H1 (cell line): ENCODE results near the gene COPZ1. TPM values are rescaled to one million over a fixed set of nuclear protein-coding genes. Genes with fewer than 3 reads are reported as not detected.

Source experiments
- CTCF ChIA-PET: fragments of 300-600 bp; sonication (Branson Sonifier 250); formaldehyde crosslinking; loops from one replicate; lab custom pipeline; 2021; ENCODE audit not compliant: partially characterized antibody; lab: Charles Lee
- POLR2A ChIA-PET: fragments of 300-600 bp; sonication (Branson Sonifier 250); formaldehyde crosslinking; loops from one replicate; lab custom pipeline; 2021; ENCODE audit warnings: inconsistent platforms; ENCODE audit not compliant: partially characterized antibody; lab: Charles Lee
- DNase-seq, 2 experiments: peaks; one replicate each; pipeline versions ENCODE4 v3.0.0 to v3.0.0-alpha.2; 2010 to 2022; ENCODE audit warnings: low spot score in 2 of 2, low read depth in 1 of 2, mixed read lengths in 1 of 2
- FAIRE-seq: peaks from 2 replicates; lab custom pipeline; 2011; peaks lifted over from hg19 to GRCh38; lab: Jason Lieb, UNC
- H2AFZ ChIP-seq: 2 replicates; pipeline ENCODE4 v1.8.1; 2012; ENCODE audit warnings: low read length, inconsistent platforms
- H2AK5ac ChIP-seq: 2 replicates; pipeline ENCODE4 v1.6.1; 2013; ENCODE audit warnings: low read depth, low read length
- H2BK120ac ChIP-seq: replicated peaks from 2 replicates; pipeline ENCODE3; 2013; ENCODE audit warnings: low read depth, low read length, inconsistent platforms
- H2BK12ac ChIP-seq: 2 replicates; pipeline ENCODE4 v1.6.1; 2013; ENCODE audit warnings: low read depth, low read length
- H2BK15ac ChIP-seq: 2 replicates; pipeline ENCODE4 v1.6.1; 2013; ENCODE audit warnings: low read length
- H2BK20ac ChIP-seq: 2 replicates; pipeline ENCODE4 v1.6.1; 2013; ENCODE audit warnings: low read length
- H2BK5ac ChIP-seq: 2 replicates; pipeline ENCODE4 v1.6.1; 2013; ENCODE audit warnings: low read depth, low read length
- H3K14ac ChIP-seq: 2 replicates; pipeline ENCODE4 v1.6.1; 2013; ENCODE audit warnings: inconsistent platforms; ENCODE audit not compliant: insufficient read length
- H3K18ac ChIP-seq: 2 replicates; pipeline ENCODE4 v1.6.1; 2013; ENCODE audit warnings: low read length; ENCODE audit errors: extremely low read depth
- H3K23ac ChIP-seq: 2 replicates; pipeline ENCODE4 v1.6.1; 2013; ENCODE audit warnings: inconsistent platforms; ENCODE audit not compliant: insufficient read length
- H3K23me2 ChIP-seq: 2 replicates; pipeline ENCODE4 v1.6.1; 2013; ENCODE audit warnings: low read depth, low read length
- H3K27ac ChIP-seq: 2 replicates; pipeline ENCODE4 v1.6.1; 2011; ENCODE audit warnings: low read depth, low read length, inconsistent platforms
- H3K27me3 ChIP-seq, 4 experiments: replicated peaks in 1 of 4; 1 replicate in 1 of 4; 2 replicates in 3 of 4; pipeline versions ENCODE4 v1.6.1 to v1.8.1; 2011 to 2013; ENCODE audit warnings: low read length in 3 of 4, mild to moderate bottlenecking in 3 of 4, inconsistent platforms in 2 of 4, mixed read lengths in 2 of 4, moderate library complexity in 1 of 4; ENCODE audit not compliant: control insufficient read depth in 3 of 4, insufficient read depth in 3 of 4; ENCODE audit errors: extremely low read depth in 1 of 4
- H3K36me3 ChIP-seq, 4 experiments: 2 replicates each; pipeline versions ENCODE4 v1.6.1 to v1.8.1; 2011 to 2013; ENCODE audit warnings: mild to moderate bottlenecking in 4 of 4, low read length in 3 of 4, moderate library complexity in 2 of 4, control low read depth in 1 of 4, inconsistent platforms in 1 of 4; ENCODE audit not compliant: insufficient read depth in 4 of 4, control insufficient read depth in 2 of 4
- H3K4ac ChIP-seq: replicated peaks from 2 replicates; pipeline ENCODE3; 2013; ENCODE audit warnings: low read length, low read depth, mixed read lengths, inconsistent platforms; ENCODE audit not compliant: insufficient read length
- H3K4me1 ChIP-seq, 4 experiments: replicated peaks in 1 of 4; 1 replicate in 1 of 4; 2 replicates in 3 of 4; pipeline versions ENCODE4 v1.6.1 to v1.8.1; 2011 to 2013; ENCODE audit warnings: low read length in 3 of 4, inconsistent platforms in 2 of 4, mixed read lengths in 1 of 4; ENCODE audit not compliant: insufficient read depth in 4 of 4, control insufficient read depth in 3 of 4
- H3K4me2 ChIP-seq, 2 experiments: 2 replicates each; pipeline versions ENCODE4 v1.6.1 to v1.8.1; 2011 to 2013; ENCODE audit warnings: low read depth in 2 of 2, low read length in 2 of 2, control low read depth in 1 of 2, inconsistent platforms in 1 of 2, mild to moderate bottlenecking in 1 of 2; ENCODE audit not compliant: insufficient read depth in 1 of 2
- H3K4me3 ChIP-seq, 4 experiments: fragments of 200-600, 300-600 bp in 1 of 4; sonication (generic), shearing (Covaris generic), sonication (Bioruptor Twin) in 1 of 4; 2 replicates each; pipeline versions ENCODE4 v1.5.1 to v1.8.1; 2011 to 2016; ENCODE audit warnings: low read length in 4 of 4, low read depth in 3 of 4, control low read depth in 2 of 4, inconsistent platforms in 2 of 4, mild to moderate bottlenecking in 2 of 4, mixed read lengths in 1 of 4, moderate library complexity in 1 of 4; ENCODE audit not compliant: insufficient read depth in 2 of 4; ENCODE audit errors: extremely low read depth in 1 of 4
- H3K56ac ChIP-seq: replicated peaks from 2 replicates; pipeline ENCODE3; 2013; ENCODE audit warnings: low read depth, mild to moderate bottlenecking, mixed read lengths, low read length, inconsistent platforms; ENCODE audit not compliant: insufficient read length
- H3K79me1 ChIP-seq: 2 replicates; pipeline ENCODE4 v1.6.1; 2013; ENCODE audit warnings: low read depth, low read length, control low read depth
- H3K79me2 ChIP-seq, 2 experiments: 2 replicates each; pipeline versions ENCODE4 v1.6.1 to v1.8.1; 2012 to 2013; ENCODE audit warnings: low read length in 2 of 2, mild to moderate bottlenecking in 2 of 2, inconsistent platforms in 1 of 2; ENCODE audit not compliant: insufficient read depth in 2 of 2, control insufficient read depth in 1 of 2
- H3K9ac ChIP-seq, 4 experiments: replicated peaks in 1 of 4; 1 replicate in 1 of 4; 2 replicates in 3 of 4; pipeline versions ENCODE4 v1.6.1 to v1.8.1; 2011 to 2013; ENCODE audit warnings: low read depth in 3 of 4, low read length in 3 of 4, control low read depth in 2 of 4, mild to moderate bottlenecking in 2 of 4, moderate library complexity in 2 of 4, inconsistent platforms in 1 of 4; ENCODE audit errors: extremely low read depth in 1 of 4
- H3K9me3 ChIP-seq, 2 experiments: 2 replicates each; pipeline versions ENCODE4 v1.6.1 to v1.8.1; 2012 to 2013; ENCODE audit warnings: mild to moderate bottlenecking in 2 of 2, moderate library complexity in 2 of 2, control low read depth in 1 of 2, inconsistent platforms in 1 of 2, low read depth in 1 of 2, low read length in 1 of 2, mixed read lengths in 1 of 2; ENCODE audit not compliant: insufficient read depth in 2 of 2
- H4K20me1 ChIP-seq, 2 experiments: replicated peaks in 1 of 2; 2 replicates each; pipeline versions ENCODE3 to v1.8.1; 2011 to 2013; ENCODE audit warnings: inconsistent platforms in 2 of 2, low read length in 2 of 2, mild to moderate bottlenecking in 1 of 2; ENCODE audit not compliant: insufficient read depth in 2 of 2, control insufficient read depth in 1 of 2
- H4K5ac ChIP-seq: 2 replicates; pipeline ENCODE4 v1.6.1; 2013; ENCODE audit warnings: low read length, low read depth, mixed read lengths, inconsistent platforms; ENCODE audit not compliant: insufficient read length
- H4K8ac ChIP-seq: 2 replicates; pipeline ENCODE4 v1.8.0; 2013; ENCODE audit warnings: mild to moderate bottlenecking, moderate library complexity, low read length, inconsistent platforms; ENCODE audit not compliant: insufficient read depth; ENCODE audit errors: extremely low read depth
- H4K91ac ChIP-seq: replicated peaks from 2 replicates; pipeline ENCODE3; 2013; ENCODE audit warnings: low read length, mixed read lengths, inconsistent platforms; ENCODE audit not compliant: insufficient read length
- SAP30 ChIP-seq: fragments of 300-600 bp; sonication (generic); IDR thresholded peaks from 2 replicates; pipeline ENCODE4 v1.7.1; 2012; ENCODE audit warnings: low read length, moderate library complexity, mild to moderate bottlenecking, inconsistent platforms; ENCODE audit not compliant: insufficient read depth, insufficient replicate concordance
- WGBS, 2 experiments: shearing (Covaris generic) in 1 of 2; methylation state at CpG; one replicate each; pipeline versions ENCODE4 v1.1.6 to v1.1.7; 2013 to 2015; ENCODE audit warnings: low lambda C conversion rate in 2 of 2, mixed read lengths in 2 of 2, inconsistent platforms in 1 of 2, low coverage in 1 of 2, missing lambda C conversion rate in 1 of 2; ENCODE audit not compliant: insufficient replicate concordance in 2 of 2, insufficient coverage in 1 of 2, insufficient read length in 1 of 2; ENCODE audit errors: extremely low coverage in 1 of 2, missing lambda C conversion rate in 1 of 2; 5-methylcytosine and 5-hydroxymethylcytosine counted together
- polyA plus RNA-seq, 7 experiments: library from polyadenylated mRNA; depleted of rRNA in 3 of 7; stranded (reverse) in 5 of 7; unstranded in 2 of 7; fragments of >200 nt in 5 of 7; fragments of 200-250 nt in 2 of 7; gene quantifications; 1 replicate in 5 of 7; 2 replicates in 1 of 7; 4 replicates in 1 of 7; pipeline versions ENCODE4 v1.2.1 to v1.2.3, GENCODE V29; 2011 to 2013; ENCODE audit warnings: missing spikeins in 2 of 7, mixed read lengths in 2 of 7
- total RNA-seq: library from RNA; stranded (reverse); fragmentation: NEBNext Ultra II Directional; extraction: Animal tissue kit (Norgen Biotek cat#: 25700); gene quantifications from 2 replicates; pipeline ENCODE4 v1.2.1, GENCODE V29; 2021

Gene COPZ1
- total and polyA plus RNA-seq, 2 of the 8 experiments (the other 6 are each of a cell fraction or from before 2014, with no cell fraction given), result 103 to 133 TPM

- 0 out of 2 replicates have a peak, but pooled peaks cover 3% of the 10 kb centered on the region for H3K79me1 ChIP-seq
- no peak overlapping the region for H2AFZ ChIP-seq
- H4K20me1 ChIP-seq, result peaks cover 0 to 4% of the 10 kb centered on the region in 2 experiments
- FAIRE-seq, result no peak
- H3K23me2 ChIP-seq, result peaks cover 14% of the 10 kb centered on the region
- 0 out of 2 replicates have a peak overlapping the region, but pooled peaks have one; percentile 50 for H2BK5ac ChIP-seq
- no peaks in the 10 kb centered on the region for H3K36me3 ChIP-seq
- no peak overlapping the region for H2BK120ac ChIP-seq
- H3K9ac ChIP-seq, result no peak overlapping the region
- no peak for TF ChIP-seq SAP30
- H3K14ac ChIP-seq, result no peak overlapping the region
- H3K27me3 ChIP-seq, result peaks cover 0 to 4% (median 0%) of the 10 kb centered on the region in 4 experiments; a peak in 2 of 7 replicates
- 0 out of 2 replicates have a peak overlapping the region, but pooled peaks have one; percentile 72 for H2BK15ac ChIP-seq
- H2BK12ac ChIP-seq, result 0 out of 2 replicates have a peak overlapping the region, but pooled peaks have one; percentile 56
- H2BK20ac ChIP-seq, result peak overlapping the region; percentile 32; the same call in 1 of the 2 replicates
- CTCF ChIA-PET, result interaction anchor here (0.6 to 5.5 kb wide), 3 partner anchors 9 to 43 kb away, joined by 4 to 110 read pairs (median 4); partner anchors contain the start of gene ZNF385A
- no peak overlapping the region for H3K27ac ChIP-seq
- 0 out of 8 replicates have a peak overlapping the region, but pooled peaks of 1 of the 4 experiments have one; percentile 96 for H3K4me3 ChIP-seq
- H3K79me2 ChIP-seq, result no peaks in the 10 kb centered on the region
- no peak overlapping the region for H3K23ac ChIP-seq
- H3K9me3 ChIP-seq, result no peaks in the 10 kb centered on the region
- no peak overlapping the region for H2AK5ac ChIP-seq
- H4K5ac ChIP-seq, result no peak overlapping the region
- peaks cover 53 to 72% (median 62%) of the 10 kb centered on the region in 4 experiments for H3K4me1 ChIP-seq
- H3K56ac ChIP-seq, result no peak overlapping the region
- H4K91ac ChIP-seq, result no peak overlapping the region
- peak overlapping the region; percentile 75 for H3K18ac ChIP-seq
- 87% methylated on average over 3 of the region's 3 CpGs; no CpG with 5 or more reads in 1 of the 2 experiments for WGBS, 2 experiments
- POLR2A ChIA-PET, result interaction anchor here (0.9 kb wide), 1 partner anchor 109 kb away, joined by 3 read pairs; the partner anchor contains the start of gene HNRNPA1
- H4K8ac ChIP-seq, result no peak overlapping the region
- DNase-seq, result no peak
- peak overlapping the region in 1 of 2 experiments; percentile 76; a peak in 1 of 4 replicates for H3K4me2 ChIP-seq
- no peak overlapping the region for H3K4ac ChIP-seq
These were observed 64.2 kb downstream of the COPZ1 start for GRCh38 chr12:54389134-54389508.
